ENCODE measurements around the gene TNS2. TPM values are rescaled to one million over a fixed set of nuclear protein-coding genes. Genes with fewer than 3 reads are reported as not detected.

TNS2 gene
- total RNA-seq, 1 donor from 2014 or later = 15.4 TPM

GRCh38 chr12:53097207-53097563 lies 47.3 kb downstream of the TNS2 start:
- peak overlapping the region; percentile 82 for H3K9ac ChIP-seq (ENCODE audit: low read length)
- H3K4me1 Mint-ChIP-seq (ENCODE audit: low read depth, unreplicated experiment) = peaks cover 23% of the 10 kb centered on the region

GRCh38 chr12:53097564-53098353 lies 47.9 kb downstream of the TNS2 start, which contains the start of gene IGFBP6:
IGFBP6 (plus strand) TSS chr12:53097667; CDS start chr12:53097718, 51 bp downstream.
- H3K4me1 Mint-ChIP-seq (ENCODE audit: low read depth, unreplicated experiment) = peaks cover 23% of the 10 kb centered on the region
- Histone ChIP-seq H2AFZ (ENCODE audit: low read depth, low read length) (peak within 1 kb of the TSS; percentile 85), H3K79me2 (ENCODE audit: insufficient read depth, low read length) (no peaks in the 10 kb centered on the region), H3K4me2 (ENCODE audit: low read length) (peak within 1 kb of the TSS; percentile 96), H3K27ac (ENCODE audit: low read depth, low read length) (peak within 1 kb of the TSS; percentile 88), H4K20me1 (ENCODE audit: insufficient read depth, low read length) (no peaks in the 10 kb centered on the region), H3K36me3 (ENCODE audit: insufficient read depth, low read length) (no peaks in the 10 kb centered on the region), H3K4me3 (ENCODE audit: insufficient read depth, low read depth, low read length) (peak within 1 kb of the TSS; percentile 65), H3K4me1 (ENCODE audit: insufficient read depth, low read length) (peaks cover 31% of the 10 kb centered on the region), H3K9ac (ENCODE audit: low read length) (peak within 1 kb of the TSS; percentile 82), H3K27me3 (ENCODE audit: insufficient read depth, low read length) (no peaks in the 10 kb centered on the region), H3K9me3 (ENCODE audit: insufficient read depth, low read depth, low read length) (no peaks in the 10 kb centered on the region)
- H3K27me3 Mint-ChIP-seq (ENCODE audit: low read depth, unreplicated experiment) = peaks cover 24% of the 10 kb centered on the region
- TF ChIP-seq CTCF (IDR thresholded peaks at IDR 0.05; ENCODE audit: insufficient read depth, low read depth, low read length) (no peak), EZH2 (IDR thresholded peaks at IDR 0.05; ENCODE audit: insufficient read depth, low read length) (no peak)
- peaks cover 2% of the 10 kb centered on the region for H3K9me3 Mint-ChIP-seq (ENCODE audit: unreplicated experiment)
- DNase-seq (ENCODE audit: low read depth) (peak; percentile 34), FAIRE-seq (no peak)
- H3K27ac Mint-ChIP-seq (ENCODE audit: unreplicated experiment) = peak within 1 kb of the TSS; percentile 27
- peak within 1 kb of the TSS; percentile 85 for H3K4me3 Mint-ChIP-seq (ENCODE audit: unreplicated experiment)
- no peaks in the 10 kb centered on the region for H3K36me3 Mint-ChIP-seq (ENCODE audit: low read depth, unreplicated experiment)

More at GRCh38 chr12:53097207-53097563, 47.3 kb downstream of the TNS2 start:
- Mint-ChIP-seq H3K27me3 (ENCODE audit: low read depth, unreplicated experiment) (peaks cover 22% of the 10 kb centered on the region), H3K4me3 (ENCODE audit: unreplicated experiment) (peak overlapping the region; percentile 78), H3K9me3 (ENCODE audit: unreplicated experiment) (peaks cover 2% of the 10 kb centered on the region), H3K36me3 (ENCODE audit: low read depth, unreplicated experiment) (no peaks in the 10 kb centered on the region), H3K27ac (ENCODE audit: unreplicated experiment) (peak overlapping the region; percentile 7)
- no peaks in the 10 kb centered on the region for H3K36me3 ChIP-seq (ENCODE audit: insufficient read depth, low read length)
- H2AFZ ChIP-seq (ENCODE audit: low read depth, low read length) = peak overlapping the region; percentile 85
- no peaks in the 10 kb centered on the region for H3K9me3 ChIP-seq (ENCODE audit: insufficient read depth, low read depth, low read length)
- H3K4me1 ChIP-seq (ENCODE audit: insufficient read depth, low read length) = peaks cover 31% of the 10 kb centered on the region
- DNase-seq (ENCODE audit: low read depth) (peak; percentile 39), FAIRE-seq (no peak)
- peak overlapping the region; percentile 96 for H3K4me2 ChIP-seq (ENCODE audit: low read length)
- H3K79me2 ChIP-seq (ENCODE audit: insufficient read depth, low read length) = no peaks in the 10 kb centered on the region
- H3K27ac ChIP-seq (ENCODE audit: low read depth, low read length) = peak overlapping the region; percentile 88
- no peaks in the 10 kb centered on the region for H3K27me3 ChIP-seq (ENCODE audit: insufficient read depth, low read length)
- no peak for TF ChIP-seq EZH2 (IDR thresholded peaks at IDR 0.05; ENCODE audit: insufficient read depth, low read length)
- TF ChIP-seq CTCF (IDR thresholded peaks at IDR 0.05; ENCODE audit: insufficient read depth, low read depth, low read length) = no peak
- peak overlapping the region; percentile 65 for H3K4me3 ChIP-seq (ENCODE audit: insufficient read depth, low read depth, low read length)
- no peaks in the 10 kb centered on the region for H4K20me1 ChIP-seq (ENCODE audit: insufficient read depth, low read length)

Measured in astrocyte (in vitro differentiated cells and primary cell).